HG03139 (cell line): Measurements from ENCODE around the gene NUDT2.

Experiments
- ATAC-seq: cut with Tn5 transposase; IDR thresholded peaks from one replicate; pipeline ENCODE4 v1.9.1; 2021; ENCODE audit not compliant: unreplicated experiment

NUDT2 gene

GRCh38 chr9:34370335-34370969, 41.1 kb downstream of the NUDT2 start:
- ATAC-seq: no peak

- ATAC-seq: no peak
Observed at GRCh38 chr9:34370970-34371880, 41.9 kb downstream of the NUDT2 start.

GRCh38 chr9:34371886-34372466, 42.6 kb downstream of the NUDT2 start:
- ATAC-seq: no peak

- no peak for ATAC-seq
Observed at GRCh38 chr9:34372467-34373011, 43.2 kb downstream of the NUDT2 start.

GRCh38 chr9:34373749-34374148, 44.4 kb downstream of the NUDT2 start:
- ATAC-seq: no peak

GRCh38 chr9:34374339-34374738, 45.0 kb downstream of the NUDT2 start:
- no peak for ATAC-seq

- ATAC-seq: no peak
Observed at GRCh38 chr9:34374905-34375552, 45.7 kb downstream of the NUDT2 start.

- no peak for ATAC-seq
Observed at GRCh38 chr9:34375901-34376595, 46.7 kb downstream of the NUDT2 start.

- ATAC-seq: peak; percentile 73
Observed at GRCh38 chr9:34376596-34377403, 47.4 kb downstream of the NUDT2 start, which contains the start of gene MYORG. Gene MYORG, minus strand, starts transcription at chr9:34376898. Its CDS starts 3,955 bp downstream, at chr9:34372943.

GRCh38 chr9:34377404-34377746, 48.0 kb downstream of the NUDT2 start:
- ATAC-seq: no peak

- no peak for ATAC-seq
Observed at GRCh38 chr9:34378376-34379060, 49.1 kb downstream of the NUDT2 start.

- peak; percentile 37 for ATAC-seq
Observed at GRCh38 chr9:34379334-34380033, 50.1 kb downstream of the NUDT2 start.

- ATAC-seq: no peak
Observed at GRCh38 chr9:34380034-34380510, 50.7 kb downstream of the NUDT2 start.

GRCh38 chr9:34380511-34381315, 51.3 kb downstream of the NUDT2 start:
- ATAC-seq: no peak

GRCh38 chr9:34381323-34381722, 52.0 kb downstream of the NUDT2 start:
- no peak for ATAC-seq

GRCh38 chr9:34382054-34382453, 52.7 kb downstream of the NUDT2 start:
- ATAC-seq: no peak

- no peak for ATAC-seq
Observed at GRCh38 chr9:34382879-34383278, 53.5 kb downstream of the NUDT2 start.

GRCh38 chr9:34383904-34384303, 54.5 kb downstream of the NUDT2 start:
- no peak for ATAC-seq
